Fibroblast of mammary gland (primary cell): Measurements from ENCODE around the gene THRA.

Source experiments
- DNase-seq: peaks from one replicate; pipeline ENCODE4 v3.0.0-alpha.2; 2010; ENCODE audit warnings: low read depth
- H3K4me3 ChIP-seq: 2 replicates; pipeline ENCODE4 v1.5.1; 2011; ENCODE audit warnings: low read depth, mild to moderate bottlenecking, low read length, moderate library complexity; ENCODE audit not compliant: control insufficient read depth
- TF ChIP-seq, protein P1 (sequence below): conservative IDR thresholded peaks from 2 replicates; pipeline ENCODE4 v1.5.1; 2011; ENCODE audit warnings: low read depth, low read length, inconsistent platforms; ENCODE audit not compliant: control insufficient read depth, insufficient read depth

The THRA gene

GRCh38 chr17:40112191-40112711, 49.5 kb downstream of the THRA start:
- TF ChIP-seq, protein P1, sequence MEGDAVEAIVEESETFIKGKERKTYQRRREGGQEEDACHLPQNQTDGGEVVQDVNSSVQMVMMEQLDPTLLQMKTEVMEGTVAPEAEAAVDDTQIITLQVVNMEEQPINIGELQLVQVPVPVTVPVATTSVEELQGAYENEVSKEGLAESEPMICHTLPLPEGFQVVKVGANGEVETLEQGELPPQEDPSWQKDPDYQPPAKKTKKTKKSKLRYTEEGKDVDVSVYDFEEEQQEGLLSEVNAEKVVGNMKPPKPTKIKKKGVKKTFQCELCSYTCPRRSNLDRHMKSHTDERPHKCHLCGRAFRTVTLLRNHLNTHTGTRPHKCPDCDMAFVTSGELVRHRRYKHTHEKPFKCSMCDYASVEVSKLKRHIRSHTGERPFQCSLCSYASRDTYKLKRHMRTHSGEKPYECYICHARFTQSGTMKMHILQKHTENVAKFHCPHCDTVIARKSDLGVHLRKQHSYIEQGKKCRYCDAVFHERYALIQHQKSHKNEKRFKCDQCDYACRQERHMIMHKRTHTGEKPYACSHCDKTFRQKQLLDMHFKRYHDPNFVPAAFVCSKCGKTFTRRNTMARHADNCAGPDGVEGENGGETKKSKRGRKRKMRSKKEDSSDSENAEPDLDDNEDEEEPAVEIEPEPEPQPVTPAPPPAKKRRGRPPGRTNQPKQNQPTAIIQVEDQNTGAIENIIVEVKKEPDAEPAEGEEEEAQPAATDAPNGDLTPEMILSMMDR: no peak
- no peak for DNase-seq
- H3K4me3 ChIP-seq: no peak overlapping the region

GRCh38 chr17:40112718-40113109, 49.9 kb downstream of the THRA start:
- no peak overlapping the region for H3K4me3 ChIP-seq
- DNase-seq: no peak
- TF ChIP-seq, protein P1: no peak

- peak; percentile 96 for DNase-seq
- H3K4me3 ChIP-seq: peak overlapping the region; percentile 43
- TF ChIP-seq, protein P1: peak; percentile 92
These were observed 50.5 kb downstream of the THRA start for GRCh38 chr17:40113110-40113906.

DNA sequence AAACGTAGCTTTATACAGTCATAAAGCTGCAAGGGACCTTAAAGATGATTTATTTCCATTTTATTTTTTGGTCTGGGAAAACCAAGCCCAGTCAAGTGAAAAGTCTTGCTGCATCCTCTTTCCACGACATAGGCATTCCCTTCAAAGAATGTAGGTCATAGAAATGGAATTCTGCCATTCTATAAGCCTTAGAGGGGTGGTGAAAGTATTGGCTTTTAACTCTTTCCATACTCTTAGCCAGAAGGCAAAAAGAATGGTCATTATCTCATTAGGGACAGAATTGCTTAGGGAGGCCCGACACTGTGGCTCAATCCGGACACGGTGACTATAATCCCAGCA, 51.1 kb downstream of the THRA start:
- H3K4me3 ChIP-seq: peak overlapping the region; percentile 43
- TF ChIP-seq, protein P1: no peak
- DNase-seq: no peak

- H3K4me3 ChIP-seq: no peak overlapping the region
- no peak for DNase-seq
- TF ChIP-seq, protein P1: no peak
These were observed 52.3 kb downstream of the THRA start for GRCh38 chr17:40115101-40115436.

DNA sequence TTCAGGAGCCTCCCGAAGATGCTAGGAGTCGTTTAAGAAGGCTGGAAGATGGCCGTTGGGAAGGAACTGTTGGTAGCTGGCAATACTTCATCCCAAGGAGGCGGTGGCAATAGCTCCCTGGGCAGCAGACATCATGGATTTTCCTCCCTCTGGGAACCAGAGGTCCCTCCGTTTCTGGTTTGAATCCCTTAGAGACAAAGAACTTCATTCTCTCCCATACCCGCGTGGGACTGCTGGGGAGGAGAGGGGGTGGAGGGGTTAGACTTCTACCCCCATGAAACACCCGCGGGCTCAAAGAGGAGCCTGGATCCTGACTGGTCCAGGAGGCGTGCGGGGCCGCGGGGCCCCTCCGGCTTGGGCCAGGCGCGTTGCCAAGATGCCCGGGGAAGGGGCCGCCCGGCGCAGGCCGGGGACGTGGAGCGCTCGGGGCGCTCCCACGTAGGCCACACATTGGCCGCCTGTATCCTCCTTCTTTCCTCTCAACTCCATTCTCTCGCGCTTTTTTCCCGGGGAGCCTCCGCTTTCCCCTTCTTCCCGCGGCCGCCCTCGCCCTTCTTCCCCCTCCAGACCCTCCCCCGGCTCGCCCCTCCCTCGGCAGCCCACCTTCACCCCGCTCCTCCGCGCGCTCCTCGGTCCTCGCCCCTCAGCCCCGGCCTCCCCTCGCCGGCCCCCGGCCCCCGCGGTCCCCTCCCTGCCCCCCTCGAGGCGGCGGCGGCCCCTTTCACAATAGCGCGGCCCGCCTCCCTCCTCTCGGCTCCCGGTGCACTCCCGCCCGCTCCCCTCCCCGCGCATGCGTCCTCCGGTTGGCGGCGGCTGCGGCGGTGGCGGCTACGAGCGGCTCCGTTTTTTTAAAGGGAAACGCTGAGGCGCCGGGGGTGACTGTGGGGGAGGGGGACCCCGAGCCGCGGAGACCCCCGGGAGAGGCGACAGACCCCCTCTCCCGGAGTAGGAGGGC, 58.7 kb downstream of the THRA start, which contains the start of gene MSL1:
Gene MSL1, plus strand, starts transcription at position 791 of the 955 bp plus-strand sequence. CDS start 642 bp downstream, outside the sequence.
- DNase-seq: no peak
- TF ChIP-seq, protein P1: no peak
- H3K4me3 ChIP-seq: peak within 1 kb of the TSS; percentile 98
